ENCODE results near the gene MAGI2.

GRCh38 chr7:79464051-79464450 lies 10.6 kb upstream of the MAGI2 start:
- TF ChIP-seq, protein P1, sequence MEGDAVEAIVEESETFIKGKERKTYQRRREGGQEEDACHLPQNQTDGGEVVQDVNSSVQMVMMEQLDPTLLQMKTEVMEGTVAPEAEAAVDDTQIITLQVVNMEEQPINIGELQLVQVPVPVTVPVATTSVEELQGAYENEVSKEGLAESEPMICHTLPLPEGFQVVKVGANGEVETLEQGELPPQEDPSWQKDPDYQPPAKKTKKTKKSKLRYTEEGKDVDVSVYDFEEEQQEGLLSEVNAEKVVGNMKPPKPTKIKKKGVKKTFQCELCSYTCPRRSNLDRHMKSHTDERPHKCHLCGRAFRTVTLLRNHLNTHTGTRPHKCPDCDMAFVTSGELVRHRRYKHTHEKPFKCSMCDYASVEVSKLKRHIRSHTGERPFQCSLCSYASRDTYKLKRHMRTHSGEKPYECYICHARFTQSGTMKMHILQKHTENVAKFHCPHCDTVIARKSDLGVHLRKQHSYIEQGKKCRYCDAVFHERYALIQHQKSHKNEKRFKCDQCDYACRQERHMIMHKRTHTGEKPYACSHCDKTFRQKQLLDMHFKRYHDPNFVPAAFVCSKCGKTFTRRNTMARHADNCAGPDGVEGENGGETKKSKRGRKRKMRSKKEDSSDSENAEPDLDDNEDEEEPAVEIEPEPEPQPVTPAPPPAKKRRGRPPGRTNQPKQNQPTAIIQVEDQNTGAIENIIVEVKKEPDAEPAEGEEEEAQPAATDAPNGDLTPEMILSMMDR (IDR thresholded peaks at IDR 0.05) = no peak
- no peak for TF ChIP-seq POLR2AphosphoS5 (IDR thresholded peaks at IDR 0.05; ENCODE audit: insufficient read depth in 1 of 2, low read depth in 1 of 2)
